ENCODE results near the gene EPDR1.
A peak's percentile ranks its signal among the peaks of the same experiment; 100 is the strongest.
"Not testable (repeated sequence)": the region's sequence is repeated elsewhere in the genome, so short reads cannot be mapped to it uniquely, and the experiment has no call there.

The EPDR1 gene

GRCh38 chr7:37928878-37929277 lies 8.4 kb downstream of the EPDR1 start:
- DNase-seq (ENCODE audit: low read depth in 2 of 2), result no peak

GRCh38 chr7:37930226-37930948 lies 9.9 kb downstream of the EPDR1 start:
- DNase-seq (ENCODE audit: low read depth in 2 of 2), result no peak

DNA sequence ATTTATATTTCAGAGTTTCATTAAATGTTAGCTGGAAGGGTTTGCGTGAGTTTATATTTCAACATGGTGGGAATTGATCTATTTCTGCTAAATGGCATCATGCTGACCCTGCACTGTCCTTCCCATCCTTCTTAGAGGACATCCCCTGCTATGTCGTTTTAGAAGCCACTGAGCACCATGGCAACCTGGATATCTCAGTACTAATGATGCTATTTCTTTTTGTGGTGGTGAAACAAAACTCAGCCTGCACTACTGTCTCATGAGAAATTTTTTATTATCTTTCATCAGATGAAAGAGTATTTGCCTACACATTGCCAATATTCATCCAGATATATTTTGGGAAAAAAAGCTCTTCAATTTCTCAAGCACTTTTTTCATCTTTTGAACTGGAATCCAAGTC lies 12.1 kb downstream of the EPDR1 start:
- no peak for DNase-seq (ENCODE audit: low read depth in 2 of 2)

- DNase-seq (ENCODE audit: low read depth in 2 of 2), result no peak
These were observed 12.7 kb downstream of the EPDR1 start for GRCh38 chr7:37933018-37933566.

DNA sequence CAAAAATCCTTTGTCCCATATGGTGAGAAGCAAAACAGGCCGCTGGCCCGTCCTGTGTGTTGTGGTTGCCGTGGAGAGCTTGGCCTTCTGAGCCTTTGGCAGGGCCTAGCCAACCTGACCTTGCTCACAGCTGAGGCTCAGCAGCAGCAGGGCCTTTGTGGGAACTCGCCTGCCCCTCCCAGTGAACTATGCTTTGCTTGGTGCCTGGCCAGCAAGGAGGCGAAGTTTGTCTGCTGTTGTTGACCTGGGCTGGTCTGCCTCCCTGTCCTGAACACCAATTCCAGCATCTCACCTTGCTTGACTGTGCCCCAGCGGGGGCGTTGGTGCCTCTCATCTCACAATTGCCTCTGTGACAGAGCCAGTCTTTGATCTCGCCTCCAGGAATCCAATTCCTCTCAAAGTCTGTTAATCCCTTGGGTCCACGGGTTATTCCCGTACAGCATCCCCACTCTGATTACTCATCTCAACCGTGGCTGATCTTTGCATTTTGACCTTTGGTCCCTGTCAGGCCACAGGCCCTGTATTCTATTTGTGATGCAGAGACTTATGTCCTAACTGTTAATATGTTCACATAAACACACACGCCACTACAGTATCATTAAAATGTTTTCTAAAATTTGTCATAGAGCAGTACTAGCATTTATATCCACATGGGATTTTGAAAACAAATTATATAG lies 22.6 kb downstream of the EPDR1 start:
- DNase-seq (ENCODE audit: low read depth in 2 of 2), result no peak

- no peak for DNase-seq (ENCODE audit: low read depth in 2 of 2)
These were observed 23.7 kb downstream of the EPDR1 start for GRCh38 chr7:37943905-37944736.

- no peak for DNase-seq (ENCODE audit: low read depth in 2 of 2)
These were observed 24.3 kb downstream of the EPDR1 start for GRCh38 chr7:37944737-37945054.

GRCh38 chr7:37945336-37945735 lies 24.9 kb downstream of the EPDR1 start:
- no peak for DNase-seq (ENCODE audit: low read depth in 2 of 2)

GRCh38 chr7:37947138-37947940 lies 26.9 kb downstream of the EPDR1 start:
- DNase-seq (ENCODE audit: low read depth in 2 of 2), result no peak

DNA sequence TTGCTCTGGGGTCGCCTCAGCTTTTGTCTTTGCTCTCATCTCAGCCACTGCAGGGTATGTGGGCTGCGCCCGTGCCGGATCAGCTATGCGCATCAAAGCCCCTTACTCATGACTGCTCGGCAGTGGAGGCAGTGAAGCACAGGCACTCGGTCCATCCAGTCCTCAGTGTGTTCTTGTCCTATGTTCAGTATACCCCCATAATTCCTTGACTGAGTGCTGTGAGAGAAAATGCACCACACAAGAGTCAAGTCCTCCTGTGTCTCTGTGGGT lies 27.4 kb downstream of the EPDR1 start:
- no peak for DNase-seq (ENCODE audit: low read depth in 2 of 2)

DNA sequence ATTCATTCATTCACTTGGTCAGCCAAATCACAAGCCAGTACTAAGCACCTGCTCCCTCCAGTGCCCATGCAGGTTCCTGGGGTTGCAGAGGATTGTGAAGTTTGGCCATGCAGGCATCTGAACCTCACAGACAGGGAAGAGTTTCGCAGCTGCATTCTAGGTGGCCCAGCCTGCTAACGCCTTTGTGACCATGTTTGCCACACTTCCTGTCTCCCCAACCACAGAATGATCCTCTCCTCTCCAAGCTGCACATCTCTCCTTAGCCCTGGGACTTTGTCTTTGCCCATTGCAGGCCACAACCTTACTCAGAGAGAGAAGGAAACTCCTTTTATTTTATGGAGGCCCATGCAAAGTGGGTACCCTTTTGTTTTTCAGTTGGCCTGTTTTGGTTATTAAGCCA lies 31.8 kb downstream of the EPDR1 start:
- no peak for DNase-seq (ENCODE audit: low read depth in 2 of 2)

GRCh38 chr7:37954217-37954616 lies 33.8 kb downstream of the EPDR1 start:
- DNase-seq (ENCODE audit: low read depth in 2 of 2), result not testable (repeated sequence)

GRCh38 chr7:37956791-37957190 lies 36.4 kb downstream of the EPDR1 start:
- no peak for DNase-seq (ENCODE audit: low read depth in 2 of 2)

DNA sequence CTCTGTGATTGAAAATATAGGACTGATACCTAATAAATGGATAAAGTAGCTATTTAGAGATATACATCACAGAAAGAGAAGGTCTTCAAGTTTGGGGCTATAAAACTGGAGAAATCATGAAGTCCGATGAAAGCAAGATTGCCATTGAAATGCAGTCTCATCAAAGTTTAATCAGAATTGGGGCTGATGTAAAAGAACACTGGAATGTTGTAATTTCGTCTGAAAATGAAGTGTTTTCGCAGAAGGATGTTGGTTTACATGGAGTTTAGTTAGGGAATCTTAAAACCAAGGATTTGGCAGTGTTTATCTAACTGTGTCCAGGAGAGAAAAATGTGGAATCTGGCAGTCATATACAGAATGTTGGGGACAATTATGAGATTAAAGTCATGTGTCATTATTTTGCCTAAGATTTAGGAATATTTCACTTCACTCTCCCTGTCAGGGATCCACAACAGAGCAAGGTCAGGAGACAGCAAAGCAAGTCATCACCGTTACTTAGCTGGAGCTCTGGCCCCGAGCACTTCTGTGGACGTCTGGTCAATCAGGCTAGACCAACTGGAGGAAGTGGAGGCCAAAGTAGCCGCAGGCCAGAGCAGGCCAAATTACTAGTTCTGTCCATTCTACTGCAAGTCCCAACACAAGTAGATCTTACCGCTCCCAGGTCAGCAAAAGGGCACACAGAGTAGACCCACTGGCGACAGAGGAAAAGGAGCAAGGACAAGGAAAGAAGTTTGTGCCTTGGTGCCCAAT lies 37.0 kb downstream of the EPDR1 start:
- no peak for DNase-seq (ENCODE audit: low read depth in 2 of 2)

DNA sequence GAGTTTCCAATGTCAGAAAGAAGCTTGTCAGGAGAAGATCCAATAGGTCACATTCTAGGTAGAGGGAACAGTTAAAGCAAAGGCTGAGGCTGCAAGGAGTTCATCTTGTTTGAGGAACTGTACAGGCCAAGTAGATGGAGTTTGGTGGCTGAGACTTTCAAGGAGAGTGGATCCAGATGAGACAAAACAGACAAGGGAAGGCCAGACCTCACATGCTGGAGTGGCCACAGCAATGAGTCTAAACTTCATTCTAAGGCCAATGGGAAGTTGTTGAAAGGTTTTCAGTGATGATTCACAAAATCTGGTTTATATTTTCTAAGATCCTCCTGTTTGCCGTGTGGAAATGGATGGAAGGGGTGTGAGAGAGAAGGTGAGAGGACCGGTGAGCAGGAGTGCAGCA lies 40.0 kb downstream of the EPDR1 start:
- no peak for DNase-seq (ENCODE audit: low read depth in 2 of 2)

DNA sequence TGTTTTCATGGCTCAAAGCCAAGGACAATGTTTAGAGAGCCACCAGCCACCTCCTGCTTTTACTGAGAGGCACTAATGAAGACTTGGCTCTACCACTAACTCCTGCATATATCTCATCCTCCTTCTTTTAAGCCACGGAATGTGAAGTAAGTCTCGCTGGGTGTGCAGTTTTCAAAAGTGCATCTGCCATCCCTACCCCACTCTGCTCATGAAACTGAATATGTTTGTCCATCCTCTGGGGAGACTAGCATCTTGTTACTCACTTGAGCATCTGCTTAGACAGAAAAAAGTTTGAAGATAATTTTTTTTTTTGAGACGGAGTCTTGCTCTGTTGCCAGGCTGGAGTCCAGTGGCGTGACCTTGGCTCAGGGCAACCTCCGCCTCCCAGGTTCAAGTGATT lies 40.8 kb downstream of the EPDR1 start:
- no peak for DNase-seq (ENCODE audit: low read depth in 2 of 2)

DNA sequence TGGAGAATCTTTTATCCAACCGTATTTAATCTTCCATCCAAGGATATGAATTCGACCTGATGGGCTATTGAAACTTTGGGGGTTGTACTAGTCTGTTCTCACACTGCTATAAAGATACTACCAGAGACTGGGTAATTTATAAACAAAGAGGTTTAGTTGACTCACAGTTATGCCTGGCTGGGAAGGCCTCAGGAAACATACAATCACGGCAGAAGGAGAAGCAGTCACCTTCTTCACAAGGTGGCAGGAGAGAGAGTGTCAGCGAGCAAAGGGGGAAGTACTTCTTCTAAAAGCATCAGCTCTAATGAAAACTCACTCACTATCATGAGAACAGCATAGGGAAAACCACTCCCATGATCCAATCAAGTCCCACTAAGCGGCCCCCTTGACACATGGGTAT lies 43.8 kb downstream of the EPDR1 start:
- no peak for DNase-seq (ENCODE audit: low read depth in 2 of 2)

DNA sequence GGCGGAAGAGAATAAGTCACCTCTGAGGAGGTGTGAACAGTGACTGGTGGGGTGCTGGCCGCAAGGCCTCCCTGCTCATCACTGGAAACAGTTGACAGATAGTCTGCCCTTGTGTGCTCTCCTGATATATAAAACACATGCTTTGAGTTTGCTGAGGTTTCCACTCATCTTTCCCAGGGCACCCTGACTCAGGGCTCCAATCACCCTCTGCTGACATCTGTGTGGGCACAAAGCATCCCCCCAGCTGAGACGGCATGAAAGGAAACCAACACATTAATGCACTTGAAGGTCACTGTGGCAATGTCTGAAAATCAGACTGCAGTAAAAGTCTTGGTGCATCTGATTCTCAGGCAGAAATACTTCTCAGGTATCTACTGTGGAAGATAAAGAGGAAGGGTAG lies 49.8 kb downstream of the EPDR1 start:
- no peak for DNase-seq (ENCODE audit: low read depth in 2 of 2)

DNA sequence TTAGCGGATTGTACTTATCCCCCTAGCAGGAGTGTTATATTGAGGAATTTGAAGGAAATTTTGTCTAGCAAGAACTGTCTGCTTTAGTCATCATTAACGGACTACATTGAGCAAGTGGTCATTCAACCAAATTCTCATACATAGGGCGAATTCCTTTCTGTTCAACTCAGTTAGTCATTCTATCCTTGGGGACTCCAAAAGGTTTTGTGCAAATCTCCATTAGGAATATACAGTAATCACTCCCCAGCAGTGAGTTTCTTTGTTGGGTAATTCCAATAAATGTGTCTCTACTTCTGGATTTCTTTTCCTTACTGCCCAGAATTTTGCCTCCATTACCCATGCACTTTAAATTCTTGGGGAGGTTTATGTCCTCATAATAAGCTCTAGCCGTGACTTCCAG lies 51.1 kb downstream of the EPDR1 start:
- DNase-seq (ENCODE audit: low read depth in 2 of 2), result peak in 1 of 2 experiments; percentile 1

DNA sequence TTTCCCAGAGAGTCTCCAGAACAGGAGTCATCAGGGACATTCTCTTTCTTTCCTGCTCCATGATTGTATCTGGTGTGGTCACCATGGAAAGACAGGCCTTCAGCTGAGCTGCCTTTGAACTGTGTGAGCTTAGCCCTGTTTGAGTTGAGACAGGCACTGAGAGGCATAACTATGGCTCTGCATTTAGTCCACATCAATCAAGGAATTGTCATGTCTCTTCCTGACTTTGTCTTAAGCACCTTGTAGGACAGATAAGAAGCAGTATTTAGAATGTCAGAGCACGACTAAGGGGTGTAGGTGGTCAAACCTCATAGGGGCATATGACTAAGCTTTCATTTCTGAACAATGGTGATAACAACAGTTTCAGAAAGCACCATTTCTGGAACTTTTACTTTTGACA lies 53.5 kb downstream of the EPDR1 start:
- DNase-seq (ENCODE audit: low read depth in 2 of 2), result no peak

GRCh38 chr7:37974711-37975110 lies 54.3 kb downstream of the EPDR1 start:
- DNase-seq (ENCODE audit: low read depth in 2 of 2), result no peak
